ENCODE results near the gene STAT5A. TPM values are rescaled to one million over a fixed set of nuclear protein-coding genes. Genes with fewer than 3 reads are reported as not detected.

Gene STAT5A
- total RNA-seq, 1 experiment from 2014 or later: 0.91 TPM

DNA sequence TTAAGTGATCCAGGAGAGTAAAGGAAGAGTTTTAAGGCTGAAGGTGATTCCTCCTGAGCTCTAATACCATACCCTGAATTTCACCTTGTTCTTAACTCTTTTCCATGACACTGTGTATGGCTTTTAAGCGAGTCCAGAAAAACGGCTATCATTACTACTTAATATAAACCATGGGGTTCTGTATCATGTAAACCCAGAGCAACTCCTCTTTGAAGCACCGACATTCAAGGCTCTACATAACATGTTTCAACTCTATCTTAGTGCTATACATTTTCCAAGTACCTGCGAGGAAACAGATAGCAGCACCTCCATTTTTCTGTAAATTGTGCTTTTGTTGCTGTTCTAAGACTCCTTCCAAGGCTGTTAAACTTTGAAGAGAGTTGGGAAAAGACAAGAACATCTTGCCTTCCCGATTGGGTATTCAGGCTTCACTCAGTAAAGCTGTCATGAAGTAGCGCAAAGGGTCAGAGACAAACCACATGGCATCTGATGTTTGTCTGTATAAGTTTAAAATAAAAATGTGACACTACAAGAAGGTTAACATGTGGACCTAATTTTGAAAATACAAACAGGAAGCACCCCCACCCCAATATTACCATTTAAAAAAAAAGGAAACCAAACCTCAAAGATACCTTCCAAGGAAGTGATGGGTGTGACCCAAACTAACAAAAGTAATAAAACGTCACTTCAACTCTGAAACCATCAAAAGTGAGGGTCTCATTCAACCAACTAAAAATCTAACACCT lies 16.0 kb upstream of the STAT5A start:
- Histone ChIP-seq H3K4me2 (ENCODE audit: low read length) (no peak overlapping the region), H3K4me3 (replicated peaks in 1 of 2; ENCODE audit: low read depth in 1 of 2, low read length in 2 of 2) (no peak overlapping the region), H3K36me3 (ENCODE audit: control insufficient read depth in 1 of 2, insufficient read depth in 2 of 2, low read length in 2 of 2) (no peaks in the 10 kb centered on the region), H3K9me3 (ENCODE audit: control insufficient read depth in 1 of 2, insufficient read depth in 1 of 2, low read depth in 1 of 2, low read length in 2 of 2) (no peaks in the 10 kb centered on the region), H3K27me3 (ENCODE audit: insufficient read depth, low read length) (0 out of 2 replicates have a peak, but pooled peaks cover 5% of the 10 kb centered on the region), H3K9me2 (ENCODE audit: insufficient read depth) (no peaks in the 10 kb centered on the region), H3K4me1 (ENCODE audit: control insufficient read depth in 1 of 2, insufficient read depth in 2 of 2, low read length in 2 of 2) (peaks cover 12 to 19% of the 10 kb centered on the region in 2 experiments), H2AFZ (ENCODE audit: low read depth, low read length, poor library complexity, severe bottlenecking) (no peak overlapping the region), H4K20me1 (ENCODE audit: insufficient read depth) (no peaks in the 10 kb centered on the region), H3K27ac (ENCODE audit: low read depth, low read length) (no peak overlapping the region), H3K9ac (ENCODE audit: low read length) (no peak overlapping the region), H3K79me2 (ENCODE audit: insufficient read depth, low read length) (peaks cover 55% of the 10 kb centered on the region)
- POLR2A ChIA-PET: no interaction called here
- intact Hi-C loops (cut with micrococcal nuclease): no loop called here
- DNase-seq (ENCODE audit: low read depth, low spot score): no peak
- no peak for TF ChIP-seq SP1 (IDR thresholded peaks at IDR 0.05; ENCODE audit: low read depth)
- TF ChIP-seq YY1 (IDR thresholded peaks at IDR 0.05; ENCODE audit: extremely low read depth, insufficient replicate concordance, low read depth, low read length): no peak
- no peak for TF ChIP-seq EZH2phosphoT487 (IDR thresholded peaks at IDR 0.05; ENCODE audit: borderline replicate concordance)
- ATAC-seq: no peak
- RAD21 ChIA-PET (ENCODE audit: low non-redundant PET in 1 of 2, low total read pairs in 2 of 2, uncharacterized antibody in 2 of 2, unreplicated experiment in 2 of 2): no interaction called here
- no TSS peak for BruUV-seq (replicated peaks)
- CTCF ChIA-PET: no interaction called here

DNA sequence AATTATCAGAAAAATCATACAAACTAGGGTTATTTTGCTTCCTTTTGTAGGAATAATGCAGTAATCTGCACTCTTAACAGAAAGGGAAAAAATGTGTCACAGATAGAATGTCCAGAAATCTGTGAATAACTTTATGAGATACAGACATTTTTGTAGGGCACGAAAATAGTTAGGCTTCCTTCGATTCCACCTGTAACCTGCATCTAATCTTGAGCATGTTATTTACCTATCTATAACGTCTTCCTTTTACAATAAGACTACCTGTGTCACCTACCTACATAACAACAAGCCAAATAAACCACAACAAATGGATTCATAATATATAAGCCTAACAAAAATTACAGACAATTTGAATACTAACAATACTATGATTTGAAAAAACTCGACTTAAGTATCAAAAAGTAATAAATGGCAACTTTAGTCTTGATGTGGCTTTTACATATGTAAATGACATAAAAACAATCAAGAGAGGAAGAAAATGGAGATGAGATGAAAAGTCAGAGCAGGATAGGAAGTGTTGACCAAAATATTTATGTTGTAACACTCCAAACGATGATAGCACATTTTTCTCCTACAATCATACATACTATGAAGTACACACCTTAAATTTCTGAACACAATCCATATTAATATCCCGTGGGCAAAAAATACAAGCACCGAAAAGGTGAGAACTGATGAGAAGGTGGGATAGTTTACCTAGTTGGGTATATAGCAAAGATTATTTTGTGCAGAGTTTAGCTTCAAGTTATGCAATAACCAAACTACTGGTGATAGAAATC lies 14.6 kb upstream of the STAT5A start:
- no peaks in the 10 kb centered on the region for H3K36me3 ChIP-seq (ENCODE audit: control insufficient read depth in 1 of 2, insufficient read depth in 2 of 2, low read length in 2 of 2)
- CTCF ChIA-PET: no interaction called here
- intact Hi-C loops (cut with micrococcal nuclease): no loop called here
- 0 out of 2 replicates have a peak, but pooled peaks cover 5% of the 10 kb centered on the region for H3K27me3 ChIP-seq (ENCODE audit: insufficient read depth, low read length)
- DNase-seq (ENCODE audit: low read depth, low spot score) (no peak), ATAC-seq (no peak)
- H3K4me3 ChIP-seq (replicated peaks in 1 of 2; ENCODE audit: low read depth in 1 of 2, low read length in 2 of 2): no peak overlapping the region
- no peak overlapping the region for H3K27ac ChIP-seq (ENCODE audit: low read depth, low read length)
- H3K79me2 ChIP-seq (ENCODE audit: insufficient read depth, low read length): peaks cover 49% of the 10 kb centered on the region
- no TSS peak for BruUV-seq (replicated peaks)
- POLR2A ChIA-PET: no interaction called here
- H3K9me3 ChIP-seq (ENCODE audit: control insufficient read depth in 1 of 2, insufficient read depth in 1 of 2, low read depth in 1 of 2, low read length in 2 of 2): no peaks in the 10 kb centered on the region
- no peaks in the 10 kb centered on the region for H3K9me2 ChIP-seq (ENCODE audit: insufficient read depth)
- H3K4me1 ChIP-seq (ENCODE audit: control insufficient read depth in 1 of 2, insufficient read depth in 2 of 2, low read length in 2 of 2): peaks cover 13 to 20% of the 10 kb centered on the region in 2 experiments
- H2AFZ ChIP-seq (ENCODE audit: low read depth, low read length, poor library complexity, severe bottlenecking): no peak overlapping the region
- no peak overlapping the region for H3K9ac ChIP-seq (ENCODE audit: low read length)
- TF ChIP-seq, protein P1, sequence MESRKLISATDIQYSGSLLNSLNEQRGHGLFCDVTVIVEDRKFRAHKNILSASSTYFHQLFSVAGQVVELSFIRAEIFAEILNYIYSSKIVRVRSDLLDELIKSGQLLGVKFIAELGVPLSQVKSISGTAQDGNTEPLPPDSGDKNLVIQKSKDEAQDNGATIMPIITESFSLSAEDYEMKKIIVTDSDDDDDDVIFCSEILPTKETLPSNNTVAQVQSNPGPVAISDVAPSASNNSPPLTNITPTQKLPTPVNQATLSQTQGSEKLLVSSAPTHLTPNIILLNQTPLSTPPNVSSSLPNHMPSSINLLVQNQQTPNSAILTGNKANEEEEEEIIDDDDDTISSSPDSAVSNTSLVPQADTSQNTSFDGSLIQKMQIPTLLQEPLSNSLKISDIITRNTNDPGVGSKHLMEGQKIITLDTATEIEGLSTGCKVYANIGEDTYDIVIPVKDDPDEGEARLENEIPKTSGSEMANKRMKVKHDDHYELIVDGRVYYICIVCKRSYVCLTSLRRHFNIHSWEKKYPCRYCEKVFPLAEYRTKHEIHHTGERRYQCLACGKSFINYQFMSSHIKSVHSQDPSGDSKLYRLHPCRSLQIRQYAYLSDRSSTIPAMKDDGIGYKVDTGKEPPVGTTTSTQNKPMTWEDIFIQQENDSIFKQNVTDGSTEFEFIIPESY (IDR thresholded peaks at IDR 0.05; ENCODE audit: extremely low read depth, insufficient replicate concordance, low read length): no peak
- TF ChIP-seq POLR2AphosphoS5 (IDR thresholded peaks at IDR 0.05; ENCODE audit: low read depth, low read length): no peak
- RAD21 ChIA-PET (ENCODE audit: low non-redundant PET in 1 of 2, low total read pairs in 2 of 2, uncharacterized antibody in 2 of 2, unreplicated experiment in 2 of 2): no interaction called here
- no peaks in the 10 kb centered on the region for H4K20me1 ChIP-seq (ENCODE audit: insufficient read depth)
- H3K4me2 ChIP-seq (ENCODE audit: low read length): no peak overlapping the region
